Urothelium cell line (cell line): ENCODE data around the gene AGAP5.
"Not testable (repeated sequence)": the region's sequence is repeated elsewhere in the genome, so short reads cannot be mapped to it uniquely, and the experiment has no call there.

Experiments used
- DNase-seq: peaks from one replicate; pipeline ENCODE4 v3.0.0; 2011; ENCODE audit warnings: low spot score, mixed read lengths
- FAIRE-seq: peaks from 2 replicates; lab custom pipeline; 2011; peaks lifted over from hg19 to GRCh38; lab: Jason Lieb, UNC

The AGAP5 gene

GRCh38 chr10:73715179-73716156 lies 17.6 kb upstream of the AGAP5 start:
- not testable (repeated sequence) for FAIRE-seq, DNase-seq

DNA sequence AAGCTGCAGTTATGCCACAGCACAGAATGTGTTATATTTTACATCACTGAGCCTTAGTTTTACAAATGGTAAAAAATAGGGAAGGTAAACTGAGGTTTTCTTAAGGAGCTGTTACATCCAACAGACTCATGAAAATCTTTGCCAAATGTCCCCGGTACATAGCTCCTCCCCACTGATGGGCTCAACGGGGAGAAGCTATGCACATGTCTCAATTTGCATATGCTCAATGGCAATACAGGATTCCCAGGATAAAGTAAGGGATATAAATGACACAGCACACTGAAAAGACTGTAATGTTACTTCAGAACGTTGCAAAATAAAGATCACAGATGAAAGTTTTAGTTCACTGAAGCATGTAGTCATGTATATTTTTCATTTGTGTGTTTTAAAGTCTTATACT lies 16.6 kb upstream of the AGAP5 start:
- not testable (repeated sequence) for DNase-seq, FAIRE-seq

GRCh38 chr10:73713912-73714311 lies 16.0 kb upstream of the AGAP5 start:
- DNase-seq, FAIRE-seq: not testable (repeated sequence)

- not testable (repeated sequence) for FAIRE-seq, DNase-seq
These were observed 13.8 kb upstream of the AGAP5 start for GRCh38 chr10:73711683-73712082.

DNA sequence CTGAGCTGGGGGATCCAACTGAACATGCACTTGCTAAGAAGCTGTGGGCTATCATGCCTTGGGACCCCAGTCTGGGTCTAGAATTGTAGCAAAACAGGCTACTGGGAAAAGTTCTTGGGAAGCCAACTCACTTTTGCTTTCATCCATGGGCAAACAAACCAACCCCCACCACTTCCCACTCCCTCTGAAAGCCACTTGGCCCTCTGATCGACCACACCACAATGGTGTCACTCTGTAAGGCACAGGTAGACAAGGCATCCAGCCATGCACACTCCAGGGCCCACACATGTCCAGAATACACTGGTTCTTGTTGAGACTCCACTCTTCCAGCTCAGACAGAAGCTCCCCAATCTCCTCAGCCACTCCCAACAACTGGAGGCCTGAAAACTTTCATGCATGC lies 10.2 kb upstream of the AGAP5 start:
- not testable (repeated sequence) for DNase-seq, FAIRE-seq

DNA sequence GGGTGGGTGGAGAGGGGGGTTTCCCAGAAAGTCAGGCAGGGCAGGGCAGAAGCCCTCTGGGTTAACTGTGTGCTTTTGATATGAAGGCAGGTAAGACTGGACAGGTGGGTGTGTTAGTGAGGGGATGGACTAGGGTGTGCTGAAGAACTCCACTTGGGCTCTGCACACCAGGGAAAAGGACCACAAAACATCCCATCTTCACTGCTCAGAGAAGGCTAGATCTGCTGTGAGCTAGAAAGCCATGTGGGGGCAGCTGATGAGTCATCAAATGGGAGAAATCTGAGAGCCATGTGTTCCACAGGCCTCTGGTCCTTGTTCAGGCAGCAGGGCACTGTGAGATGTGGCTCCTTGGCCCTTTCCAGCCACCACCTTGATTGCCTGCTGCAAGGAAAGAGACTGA lies 9.7 kb upstream of the AGAP5 start:
- FAIRE-seq, DNase-seq: not testable (repeated sequence)

DNA sequence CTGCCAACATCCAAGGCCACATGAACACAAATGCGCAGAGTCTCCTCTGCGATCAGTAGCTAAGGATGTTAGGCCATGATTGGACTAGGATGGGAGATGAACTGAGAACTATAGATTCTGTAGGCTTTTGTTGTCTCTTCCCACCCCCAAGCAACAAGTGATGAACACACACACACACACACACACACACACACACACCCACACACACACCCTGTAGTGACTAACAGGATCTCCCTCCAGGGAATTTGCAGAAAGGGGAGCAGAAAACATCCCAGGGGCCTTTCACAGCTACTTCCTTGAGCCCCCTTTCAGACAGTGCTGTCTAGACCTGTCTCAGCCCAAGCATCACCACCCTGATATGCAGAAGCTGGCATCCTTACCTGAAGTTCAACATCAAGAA lies 8.6 kb upstream of the AGAP5 start:
- not testable (repeated sequence) for FAIRE-seq

DNA sequence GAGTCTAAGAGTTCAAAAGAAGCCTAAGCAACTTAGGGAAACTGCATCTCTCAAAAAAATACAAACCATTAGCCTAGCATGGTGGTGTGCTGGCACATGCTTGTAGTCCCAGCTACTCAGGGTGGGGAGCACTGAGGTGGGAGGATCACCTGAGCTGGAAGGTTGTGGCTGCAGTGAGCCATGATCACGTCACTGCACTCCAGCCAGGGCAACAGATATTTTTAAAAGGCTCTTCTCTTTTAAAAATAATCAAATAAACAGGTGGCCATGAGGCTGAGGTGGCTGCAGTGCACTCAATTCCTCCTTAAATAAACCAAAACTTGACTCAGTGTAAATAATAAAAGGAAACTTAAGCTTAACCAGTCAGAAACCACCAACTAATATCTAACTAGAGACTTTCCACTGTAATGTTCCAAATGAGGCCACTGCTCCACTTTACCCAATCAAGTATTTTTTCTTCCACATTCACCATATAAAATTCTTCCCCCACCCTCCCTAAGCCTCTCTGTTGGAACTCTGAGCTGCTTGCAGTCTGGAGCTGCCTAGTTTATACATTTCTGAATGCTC lies 7.7 kb upstream of the AGAP5 start:
- not testable (repeated sequence) for DNase-seq, FAIRE-seq

More for the DNA sequence above, 8.6 kb upstream of the AGAP5 start:
- DNase-seq, result not testable (repeated sequence)

DNA sequence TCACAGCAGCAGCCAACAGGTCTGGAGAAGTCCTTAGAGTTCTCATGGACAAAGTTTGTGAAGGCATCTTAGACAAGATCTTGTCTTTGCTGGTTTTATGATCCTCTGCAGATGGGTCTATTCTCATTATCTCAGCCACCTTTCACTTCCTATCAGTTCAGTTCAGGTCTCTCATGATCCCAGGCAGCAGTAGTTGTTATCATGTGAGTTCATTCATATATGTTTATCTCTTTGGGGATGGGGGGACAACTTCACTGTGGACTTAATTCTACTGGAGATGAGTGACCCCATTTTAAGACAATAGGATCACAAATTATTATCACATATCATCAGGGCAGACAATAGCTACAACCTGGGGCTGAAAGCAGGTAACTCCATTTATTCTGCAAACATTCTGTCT lies 6.0 kb upstream of the AGAP5 start:
- not testable (repeated sequence) for FAIRE-seq, DNase-seq

DNA sequence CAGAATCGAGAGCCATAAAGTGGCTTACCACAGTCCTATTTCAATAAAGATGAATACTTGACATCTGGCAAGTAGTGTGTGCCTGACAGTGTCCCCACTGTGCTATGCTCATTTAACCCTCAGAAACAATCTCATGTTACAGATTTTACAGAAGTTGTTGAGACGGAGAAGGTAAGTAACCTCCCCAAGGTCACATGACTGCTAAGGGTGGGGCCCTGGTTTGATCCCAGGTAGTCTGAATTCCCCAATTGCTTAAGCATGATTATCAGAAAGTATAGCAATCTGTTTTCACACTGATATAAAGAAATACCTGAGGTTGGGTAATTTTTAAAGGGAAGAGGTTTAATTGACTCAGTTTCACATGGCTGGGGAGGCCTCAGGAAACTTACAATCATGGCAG lies 910 bp upstream of the AGAP5 start:
- not testable (repeated sequence) for FAIRE-seq, DNase-seq

- DNase-seq, FAIRE-seq: not testable (repeated sequence)
These were observed 2.6 kb downstream of the AGAP5 start for GRCh38 chr10:73695302-73695701.

DNA sequence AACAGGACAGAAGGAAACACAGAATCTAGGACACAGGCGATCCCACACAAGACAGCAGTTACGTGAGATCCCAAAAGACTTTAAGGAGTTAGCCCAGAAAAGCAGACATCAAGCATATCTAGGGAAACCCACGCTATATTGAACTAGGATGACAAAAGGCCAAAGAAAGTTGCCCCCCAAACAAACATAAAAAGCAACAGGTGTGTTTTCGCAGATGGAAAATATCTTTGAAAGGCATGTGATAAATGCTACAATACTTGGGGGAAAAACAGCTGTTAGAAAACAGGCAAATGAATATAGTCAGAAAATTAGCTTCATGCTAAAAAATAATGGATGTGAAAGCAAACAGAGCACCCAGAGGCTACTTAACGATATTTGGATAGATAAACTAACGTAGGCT lies 7.2 kb downstream of the AGAP5 start:
- not testable (repeated sequence) for FAIRE-seq, DNase-seq

DNA sequence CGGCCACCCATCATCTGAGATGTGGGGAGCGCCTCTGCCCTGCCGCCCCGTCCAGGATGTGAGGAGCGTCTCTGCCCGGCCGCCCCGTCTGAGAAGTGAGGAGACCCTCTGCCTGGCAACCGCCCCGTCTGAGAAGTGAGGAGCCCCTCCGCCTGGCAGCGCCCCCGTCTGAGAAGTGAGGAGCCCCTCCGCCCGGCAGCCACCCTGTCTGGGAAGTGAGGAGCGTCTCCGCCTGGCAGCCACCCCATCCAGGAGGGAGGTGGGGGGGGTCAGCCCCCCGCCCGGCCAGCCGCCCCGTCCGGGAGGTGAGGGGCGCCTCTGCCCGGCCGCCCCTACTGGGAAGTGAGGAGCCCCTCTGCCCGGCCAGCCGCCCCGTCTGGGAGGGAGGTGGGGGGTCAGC lies 8.3 kb downstream of the AGAP5 start:
- FAIRE-seq, DNase-seq: not testable (repeated sequence)

DNA sequence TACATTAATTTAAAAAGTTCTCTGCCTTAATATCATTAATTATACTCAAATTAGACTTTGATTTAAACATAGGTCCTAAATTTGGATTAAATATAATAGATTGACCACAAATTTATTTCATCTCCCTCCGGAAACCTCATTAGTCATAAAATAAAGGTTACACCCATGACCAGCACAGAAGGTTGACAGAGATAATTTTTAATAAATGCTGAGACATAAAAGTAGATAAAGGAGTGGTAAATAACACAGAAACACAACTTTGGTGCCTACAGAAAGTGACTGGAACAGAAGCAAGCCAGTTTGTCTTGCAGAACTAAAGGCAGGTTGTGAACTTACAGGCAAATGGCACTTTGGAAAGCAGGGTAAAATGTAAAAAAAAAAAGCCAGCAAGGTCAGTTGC lies 10.3 kb downstream of the AGAP5 start:
- DNase-seq, FAIRE-seq: not testable (repeated sequence)

GRCh38 chr10:73674546-73674945 lies 23.4 kb downstream of the AGAP5 start:
- not testable (repeated sequence) for FAIRE-seq

DNA sequence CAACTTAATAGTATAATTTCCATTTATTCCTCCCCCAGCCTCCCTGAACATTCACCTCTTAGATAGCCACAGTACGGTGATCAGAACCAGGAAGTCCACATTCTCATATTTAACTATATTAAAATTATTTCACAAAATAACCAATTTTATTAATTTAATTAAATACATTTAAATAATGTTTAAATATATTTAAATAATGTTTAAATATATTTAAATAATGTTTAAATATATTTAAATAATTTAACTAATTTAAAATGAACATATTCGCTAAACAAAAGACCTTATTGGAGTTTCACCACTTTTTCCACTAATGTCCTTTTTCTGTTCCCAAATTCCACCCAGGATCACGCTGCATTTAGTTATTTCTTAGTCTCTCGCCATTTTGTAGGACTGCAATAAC lies 29.5 kb downstream of the AGAP5 start:
- not testable (repeated sequence) for DNase-seq, FAIRE-seq

More at GRCh38 chr10:73674546-73674945, 23.4 kb downstream of the AGAP5 start:
- not testable (repeated sequence) for DNase-seq

DNA sequence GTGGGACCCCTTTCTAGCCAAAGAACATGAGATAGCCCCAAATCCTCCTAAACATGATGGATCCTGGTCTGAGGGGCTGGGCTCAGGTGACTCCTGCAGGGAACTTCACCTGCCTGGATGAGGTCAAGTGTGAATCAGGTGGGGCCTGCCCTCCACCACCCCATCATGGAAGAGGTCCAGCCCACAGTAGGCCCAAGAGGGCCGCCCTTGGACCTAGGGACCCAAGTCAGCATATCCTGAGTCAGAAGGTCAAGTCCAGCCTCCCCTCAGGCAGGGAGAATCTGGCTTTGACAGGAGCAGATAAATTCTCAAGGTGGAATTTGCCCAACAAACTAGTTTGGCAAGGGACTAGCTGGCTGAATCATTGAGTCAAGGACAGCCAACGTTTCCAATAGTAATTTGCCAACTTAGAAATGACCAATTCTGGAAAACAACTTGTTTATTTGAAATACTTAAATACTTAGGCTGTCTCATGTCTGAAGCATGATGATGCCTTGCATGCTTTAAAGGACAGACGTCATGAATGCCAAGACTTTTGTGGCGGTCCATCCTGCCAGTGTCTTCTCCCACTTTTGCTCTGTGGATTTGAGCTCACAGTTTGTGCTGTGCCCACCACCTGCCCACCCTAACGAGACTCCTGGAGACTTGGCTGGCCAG lies 31.6 kb downstream of the AGAP5 start:
- FAIRE-seq, DNase-seq: not testable (repeated sequence)

- not testable (repeated sequence) for DNase-seq
These were observed 32.3 kb downstream of the AGAP5 start for GRCh38 chr10:73665581-73665980.

GRCh38 chr10:73664156-73665040 lies 33.5 kb downstream of the AGAP5 start:
- not testable (repeated sequence) for DNase-seq, FAIRE-seq

More at GRCh38 chr10:73665581-73665980, 32.3 kb downstream of the AGAP5 start:
- FAIRE-seq, result not testable (repeated sequence)

DNA sequence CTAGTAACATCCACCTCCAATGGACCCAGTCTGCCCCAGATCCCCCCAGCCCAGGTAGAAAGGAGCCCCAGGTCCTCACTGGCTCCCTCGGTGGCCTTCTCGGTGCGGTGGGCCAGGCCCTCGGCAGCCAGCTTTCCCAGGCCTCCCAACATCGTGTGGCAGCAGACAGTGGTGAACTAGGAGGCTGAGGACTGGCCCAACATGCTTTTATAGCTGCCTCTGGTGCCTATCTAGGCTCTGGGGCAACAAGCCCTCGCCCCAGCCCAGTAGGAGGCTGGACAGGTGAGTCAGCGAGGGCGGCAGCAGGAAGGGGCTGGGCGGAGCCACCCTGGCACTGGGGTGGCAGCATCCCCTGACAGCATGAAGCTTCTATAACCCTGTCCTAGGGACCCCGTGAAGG lies 34.3 kb downstream of the AGAP5 start:
- not testable (repeated sequence) for FAIRE-seq, DNase-seq
